Neutrophil (primary cell): ENCODE data around the gene AHCTF1.

Experiments
- H3K27ac ChIP-seq: fragments of 200-600 bp; sonication (generic); 2 replicates; pipeline ENCODE4 v1.5.1; 2016; ENCODE audit warnings: mild to moderate bottlenecking, moderate library complexity
- H3K27me3 ChIP-seq: fragments of 200-600 bp; sonication (generic); 2 replicates; pipeline ENCODE4 v1.6.0; 2016; ENCODE audit warnings: mild to moderate bottlenecking
- H3K36me3 ChIP-seq: fragments of 200-600 bp; sonication (generic); 2 replicates; pipeline ENCODE4 v1.5.1; 2017
- H3K4me1 ChIP-seq, 2 experiments: fragments of 200-600 bp in 1 of 2; sonication (generic) in 1 of 2; 1 replicate in 1 of 2; 2 replicates in 1 of 2; pipeline versions ENCODE4 v1.5.1 to v1.6.1; 2013 to 2016; ENCODE audit warnings: low read depth in 1 of 2, low read length in 1 of 2, mild to moderate bottlenecking in 1 of 2, moderate library complexity in 1 of 2; ENCODE audit not compliant: control insufficient read depth in 1 of 2, insufficient read depth in 1 of 2
- H3K4me3 ChIP-seq, 2 experiments: fragments of 200-600 bp in 1 of 2; sonication (generic) in 1 of 2; 1 replicate in 1 of 2; 2 replicates in 1 of 2; pipeline ENCODE4 v1.5.1; 2013 to 2016; ENCODE audit warnings: low read depth in 1 of 2, low read length in 1 of 2, mild to moderate bottlenecking in 1 of 2, moderate library complexity in 1 of 2
- H3K9me3 ChIP-seq: fragments of 200-600 bp; sonication (generic); 2 replicates; pipeline ENCODE4 v1.5.1; 2016
- CTCF ChIP-seq: fragments of 200-600 bp; sonication (generic); IDR thresholded peaks from 2 replicates; pipeline ENCODE4 v1.5.1; 2016; ENCODE audit warnings: antibody characterized with exemption

AHCTF1 gene

GRCh38 chr1:246969621-246970020 lies 37.9 kb upstream of the AHCTF1 start:
- Histone ChIP-seq H3K4me3 (no peak overlapping the region), H3K27ac (peak overlapping the region; percentile 92), H3K36me3 (no peaks in the 10 kb centered on the region), H3K9me3 (no peaks in the 10 kb centered on the region), H3K27me3 (no peaks in the 10 kb centered on the region), H3K4me1 (peaks cover 12 to 28% of the 10 kb centered on the region in 2 experiments)
- no peak for TF ChIP-seq CTCF

- Histone ChIP-seq H3K9me3 (no peaks in the 10 kb centered on the region), H3K4me1 (peaks cover 38 to 54% of the 10 kb centered on the region in 2 experiments), H3K36me3 (no peaks in the 10 kb centered on the region), H3K4me3 (no peak overlapping the region), H3K27me3 (no peaks in the 10 kb centered on the region), H3K27ac (no peak overlapping the region)
- TF ChIP-seq CTCF = no peak
Measured at GRCh38 chr1:246966502-246966901, 34.8 kb upstream of the AHCTF1 start.

- no peaks in the 10 kb centered on the region for H3K36me3 ChIP-seq
- H3K9me3 ChIP-seq = no peaks in the 10 kb centered on the region
- H3K4me1 ChIP-seq = peaks cover 57 to 58% of the 10 kb centered on the region in 2 experiments
- peak overlapping the region; percentile 34 to 44 for H3K4me3 ChIP-seq
- H3K27ac ChIP-seq = peak overlapping the region; percentile 99
- H3K27me3 ChIP-seq = no peaks in the 10 kb centered on the region
- TF ChIP-seq CTCF = peak; percentile 37
Measured at GRCh38 chr1:246959944-246960693, 28.4 kb upstream of the AHCTF1 start.

GRCh38 chr1:246954126-246954525 lies 22.4 kb upstream of the AHCTF1 start:
- Histone ChIP-seq H3K27ac (no peak overlapping the region), H3K36me3 (no peaks in the 10 kb centered on the region), H3K4me1 (peaks cover 8% of the 10 kb centered on the region in 2 experiments), H3K27me3 (no peaks in the 10 kb centered on the region), H3K9me3 (no peaks in the 10 kb centered on the region), H3K4me3 (no peak overlapping the region)
- TF ChIP-seq CTCF = no peak

- H3K36me3 ChIP-seq = no peaks in the 10 kb centered on the region
- no peaks in the 10 kb centered on the region for H3K27me3 ChIP-seq
- TF ChIP-seq CTCF = no peak
- H3K27ac ChIP-seq = no peak overlapping the region
- H3K4me3 ChIP-seq = no peak overlapping the region
- H3K9me3 ChIP-seq = no peaks in the 10 kb centered on the region
- no peaks in the 10 kb centered on the region for H3K4me1 ChIP-seq
Measured at GRCh38 chr1:246951413-246951812, 19.7 kb upstream of the AHCTF1 start.
